Aorta (tissue), 5 donors: Measurements from ENCODE around the gene CDCA4. TPM values are rescaled to one million over a fixed set of nuclear protein-coding genes. Genes with fewer than 3 reads are reported as not detected.

Experiments
- ATAC-seq: fragments of 200-7000 bp; cut with Tn5 transposase; one replicate; pipeline ENCODE4 v1.9.1; 2022; ENCODE audit warnings: moderate library complexity; ENCODE audit not compliant: low FRiP score
- DNase-seq, 2 donors: peaks; one replicate each; pipeline ENCODE4 v3.0.0-alpha.2; 2020
- H3K27ac ChIP-seq, 2 donors: one replicate each; pipeline ENCODE4 v1.5.1; 2013; ENCODE audit warnings: low read length in 2 of 2, mild to moderate bottlenecking in 2 of 2, moderate library complexity in 2 of 2, control low read depth in 1 of 2, inconsistent platforms in 1 of 2, low read depth in 1 of 2
- H3K27me3 ChIP-seq, 2 donors: one replicate each; pipeline ENCODE4 v1.6.1; 2013; ENCODE audit warnings: control low read depth in 1 of 2, low read length in 1 of 2, mild to moderate bottlenecking in 1 of 2, moderate library complexity in 1 of 2; ENCODE audit not compliant: insufficient read depth in 2 of 2, control insufficient read depth in 1 of 2
- H3K36me3 ChIP-seq, 2 donors: one replicate each; pipeline ENCODE4 v1.6.1; 2013; ENCODE audit warnings: control low read depth in 1 of 2, low read length in 1 of 2, mild to moderate bottlenecking in 1 of 2; ENCODE audit not compliant: insufficient read depth in 2 of 2, control insufficient read depth in 1 of 2
- H3K4me1 ChIP-seq, 2 donors: one replicate each; pipeline ENCODE4 v1.6.1; 2013; ENCODE audit warnings: low read length in 2 of 2, control low read depth in 1 of 2, mild to moderate bottlenecking in 1 of 2, moderate library complexity in 1 of 2; ENCODE audit not compliant: insufficient read depth in 2 of 2, control insufficient read depth in 1 of 2
- H3K4me3 ChIP-seq, 2 donors: one replicate each; pipeline ENCODE4 v1.5.1; 2013; ENCODE audit warnings: low read length in 2 of 2, control low read depth in 1 of 2, mild to moderate bottlenecking in 1 of 2
- H3K9me3 ChIP-seq: one replicate; pipeline ENCODE4 v1.6.1; 2013; ENCODE audit warnings: mild to moderate bottlenecking, low read length; ENCODE audit not compliant: control insufficient read depth
- WGBS, 2 donors: extraction: QIAGEN DNeasy Blood & Tissue Kit; methylation state at CpG; one replicate each; pipeline ENCODE4 v1.1.7; 2013; 5-methylcytosine and 5-hydroxymethylcytosine counted together
- intact Hi-C, 2 donors: fragments of 100-400 bp; cut with DNase I; formaldehyde crosslinking; loops; one replicate each; pipeline versions ENCODE4 v1.14.2 to v1.15.0; 2022
- polyA plus RNA-seq, 2 donors: library from polyadenylated mRNA; stranded (reverse); fragments of 200-250 nt; gene quantifications; one replicate each; pipeline ENCODE4 v1.2.3, GENCODE V29; 2013
- total RNA-seq, 2 donors: library from RNA; stranded (reverse); fragmentation: NEBNext Ultra II Directional; extraction: Animal tissue kit (Norgen Biotek cat#: 25700); gene quantifications; one replicate each; pipeline ENCODE4 v1.2.1, GENCODE V29; 2021
- donor health status: healthy with polysubstance abuse.
- donor health status: Bipolar disorder and iron deficiency.
- donor health status: DM: no; HTN: no; CAD: no.
- donor health status: DM: no; HTN: no; CAD: no.
- donor health status: DM: yes; HTN: yes; CAD: no.

Gene CDCA4
- total and polyA plus RNA-seq, 4 donors = 3.0 to 5.9 (median 3.9) TPM

- H3K27me3 ChIP-seq = no peaks in the 10 kb centered on the region
- H3K9me3 ChIP-seq = no peaks in the 10 kb centered on the region
- intact Hi-C loops = loop anchor here in 1 of 2 donors (5.0 kb wide), 1 partner anchor 51 kb away; no protein-coding TSS in a partner anchor
- no peaks in the 10 kb centered on the region for H3K36me3 ChIP-seq
- DNase-seq (no peak), ATAC-seq (no peak)
- no peak overlapping the region for H3K27ac ChIP-seq
- WGBS, 2 donors = 83 to 86% methylated on average over 11 of the region's 11 CpGs
- no peak overlapping the region for H3K4me3 ChIP-seq
- H3K4me1 ChIP-seq = no peaks in the 10 kb centered on the region
Measured at GRCh38 chr14:105023144-105023543, 2.3 kb upstream of the CDCA4 start.

GRCh38 chr14:105022276-105022670 is 1.4 kb upstream of the CDCA4 start:
- Histone ChIP-seq H3K27ac (no peak overlapping the region), H3K36me3 (no peaks in the 10 kb centered on the region), H3K4me1 (no peaks in the 10 kb centered on the region), H3K9me3 (no peaks in the 10 kb centered on the region), H3K4me3 (no peak overlapping the region), H3K27me3 (no peaks in the 10 kb centered on the region)
- DNase-seq (no peak), ATAC-seq (no peak)
- WGBS, 2 donors = 58 to 61% methylated on average over 2 of the region's 2 CpGs
- intact Hi-C loops = loop anchor here in 1 of 2 donors (5.0 kb wide), 1 partner anchor 50 kb away; no protein-coding TSS in a partner anchor

GRCh38 chr14:105021656-105022275 is 883 bp upstream of the CDCA4 start:
- WGBS, 2 donors = 5 to 6% methylated on average over 20 of the region's 20 CpGs
- ATAC-seq (no peak), DNase-seq (no peak)
- Histone ChIP-seq H3K4me1 (no peaks in the 10 kb centered on the region), H3K27me3 (no peaks in the 10 kb centered on the region), H3K9me3 (no peaks in the 10 kb centered on the region), H3K36me3 (no peaks in the 10 kb centered on the region), H3K27ac (peak overlapping the region in 1 of 2 donors; percentile 13), H3K4me3 (peak overlapping the region; percentile 51 to 58)
- intact Hi-C loops = loop anchor here (2.0 to 5.0 kb wide), 2 partner anchors 45 to 49 kb away; no protein-coding TSS in a partner anchor

GRCh38 chr14:105019861-105020814 is 745 bp downstream of the CDCA4 start:
- no peaks in the 10 kb centered on the region for H3K4me1 ChIP-seq
- H3K27me3 ChIP-seq = no peaks in the 10 kb centered on the region
- ATAC-seq (peak; percentile 5), DNase-seq (peak in 1 of 2 donors; percentile 57)
- H3K27ac ChIP-seq = peak overlapping the region in 1 of 2 donors; percentile 42
- no peaks in the 10 kb centered on the region for H3K36me3 ChIP-seq
- H3K9me3 ChIP-seq = no peaks in the 10 kb centered on the region
- intact Hi-C loops = loop anchor here (2.0 to 5.0 kb wide), 2 partner anchors 43 to 48 kb away; no protein-coding TSS in a partner anchor
- peak overlapping the region; percentile 71 to 87 for H3K4me3 ChIP-seq
- WGBS, 2 donors = 6 to 7% methylated on average over 45 to 75 of the region's 75 CpGs

GRCh38 chr14:105018414-105018813 is 2.5 kb downstream of the CDCA4 start:
- 75 to 83% methylated on average over 4 of the region's 4 CpGs for WGBS, 2 donors
- no peak overlapping the region for H3K27ac ChIP-seq
- DNase-seq (no peak), ATAC-seq (no peak)
- intact Hi-C loops = no loop called here
- no peaks in the 10 kb centered on the region for H3K27me3 ChIP-seq
- H3K4me3 ChIP-seq = no peak overlapping the region
- H3K4me1 ChIP-seq = no peaks in the 10 kb centered on the region
- no peaks in the 10 kb centered on the region for H3K36me3 ChIP-seq
- H3K9me3 ChIP-seq = no peaks in the 10 kb centered on the region

GRCh38 chr14:105015905-105016304 is 5.0 kb downstream of the CDCA4 start:
- Histone ChIP-seq H3K27me3 (no peaks in the 10 kb centered on the region), H3K27ac (no peak overlapping the region), H3K4me3 (no peak overlapping the region), H3K9me3 (no peaks in the 10 kb centered on the region), H3K4me1 (no peaks in the 10 kb centered on the region), H3K36me3 (no peaks in the 10 kb centered on the region)
- ATAC-seq = no peak
- WGBS, 2 donors = 57 to 74% methylated on average over 6 of the region's 6 CpGs
- DNase-seq = no peak
- intact Hi-C loops = no loop called here

- no peaks in the 10 kb centered on the region for H3K9me3 ChIP-seq
- H3K27me3 ChIP-seq = no peaks in the 10 kb centered on the region
- no peak overlapping the region for H3K27ac ChIP-seq
- no peaks in the 10 kb centered on the region for H3K36me3 ChIP-seq
- WGBS, 2 donors = 80 to 88% methylated on average over 9 of the region's 9 CpGs
- no peaks in the 10 kb centered on the region for H3K4me1 ChIP-seq
- intact Hi-C loops = no loop called here
- no peak for DNase-seq
- ATAC-seq = no peak
- H3K4me3 ChIP-seq = no peak overlapping the region
Measured at GRCh38 chr14:105015242-105015641, 5.6 kb downstream of the CDCA4 start.

- no peaks in the 10 kb centered on the region for H3K4me1 ChIP-seq
- intact Hi-C loops = loop anchor here in 1 of 2 donors (5.0 kb wide), 1 partner anchor 33 kb away; no protein-coding TSS in a partner anchor
Measured at GRCh38 chr14:105014631-105015030, 6.3 kb downstream of the CDCA4 start.

More at GRCh38 chr14:105014631-105015030, 6.3 kb downstream of the CDCA4 start:
- 82 to 84% methylated on average over 4 of the region's 4 CpGs for WGBS, 2 donors
- H3K4me3 ChIP-seq = no peak overlapping the region
- no peaks in the 10 kb centered on the region for H3K9me3 ChIP-seq
- ATAC-seq (no peak), DNase-seq (no peak)
- H3K27me3 ChIP-seq = no peaks in the 10 kb centered on the region
- no peak overlapping the region for H3K27ac ChIP-seq
- H3K36me3 ChIP-seq = no peaks in the 10 kb centered on the region
